Ascending aorta (tissue), 2 donors: Measurements from ENCODE around the gene UBE3B. TPM values are rescaled to one million over a fixed set of nuclear protein-coding genes. Genes with fewer than 3 reads are reported as not detected.

ENCODE experiments used
- DNase-seq, 2 donors: peaks; one replicate each; pipeline ENCODE4 v3.0.0-alpha.2; 2019; ENCODE audit warnings: low spot score in 2 of 2
- H3K27ac ChIP-seq, 2 donors: fragments of 200-600 bp; sonication (generic); one replicate each; pipeline ENCODE4 v1.5.1; 2016 to 2017; ENCODE audit warnings: mild to moderate bottlenecking in 1 of 2
- H3K27me3 ChIP-seq: fragments of 200-600 bp; sonication (generic); one replicate; pipeline ENCODE4 v1.5.1; 2017
- H3K36me3 ChIP-seq, 2 donors: fragments of 200-600 bp; sonication (generic); one replicate each; pipeline ENCODE4 v1.5.1; 2016
- H3K4me1 ChIP-seq, 2 donors: fragments of 200-600 bp; sonication (generic); one replicate each; pipeline ENCODE4 v1.5.1; 2016 to 2017; ENCODE audit warnings: mild to moderate bottlenecking in 1 of 2
- H3K4me3 ChIP-seq, 2 donors: fragments of 200-600 bp; sonication (generic); one replicate each; pipeline ENCODE4 v1.5.1; 2016 to 2017; ENCODE audit warnings: mild to moderate bottlenecking in 1 of 2
- H3K9me3 ChIP-seq, 2 donors: fragments of 200-600 bp; sonication (generic); one replicate each; pipeline ENCODE4 v1.5.1; 2016
- CTCF ChIP-seq, 3 experiments: fragments of 200-600 bp in 2 of 3; fragments of 450-650 bp in 1 of 3; sonication (generic) in 2 of 3; IDR thresholded peaks; one replicate each; pipeline ENCODE4 v1.5.1; 2016 to 2019; ENCODE audit warnings: antibody characterized with exemption in 3 of 3, mild to moderate bottlenecking in 1 of 3, moderate library complexity in 1 of 3
- intact Hi-C: fragments of 100-400 bp; cut with DNase I; formaldehyde crosslinking; loops from one replicate; pipeline ENCODE4 v1.15.1; 2023
- total RNA-seq: library from RNA; depleted of rRNA; stranded (reverse); fragments of >200 nt; gene quantifications from one replicate; pipeline ENCODE4 v1.1.0, GENCODE V29; 2016

The UBE3B gene
- total RNA-seq, 1 donor from 2014 or later = 19.1 TPM

GRCh38 chr12:109575683-109576082, 98.2 kb downstream of the UBE3B start:
- Histone ChIP-seq H3K4me1 (peaks cover 0 to 12% of the 10 kb centered on the region in 2 donors), H3K27ac (no peak overlapping the region), H3K4me3 (no peak overlapping the region), H3K36me3 (peaks cover 31 to 40% of the 10 kb centered on the region in 2 donors), H3K27me3 (no peaks in the 10 kb centered on the region), H3K9me3 (no peaks in the 10 kb centered on the region)
- DNase-seq = no peak
- intact Hi-C loops = loop anchor here (10.0 kb wide), 4 partner anchors 101 to 1959 kb away; partner anchors contain the start of genes FICD, KCTD10 and UBE3B
- no peak for TF ChIP-seq CTCF (IDR thresholded peaks at IDR 0.05)

GRCh38 chr12:109577311-109577710, 99.9 kb downstream of the UBE3B start:
- no peak for TF ChIP-seq CTCF (IDR thresholded peaks at IDR 0.05)
- H3K27me3 ChIP-seq = no peaks in the 10 kb centered on the region
- no peaks in the 10 kb centered on the region for H3K9me3 ChIP-seq
- intact Hi-C loops = loop anchor here (10.0 kb wide), 4 partner anchors 103 to 1957 kb away; partner anchors contain the start of genes FICD, KCTD10 and UBE3B
- no peak overlapping the region for H3K4me3 ChIP-seq
- no peak for DNase-seq
- peaks cover 38 to 53% of the 10 kb centered on the region in 2 donors for H3K36me3 ChIP-seq
- no peak overlapping the region for H3K27ac ChIP-seq
- peaks cover 0 to 12% of the 10 kb centered on the region in 2 donors for H3K4me1 ChIP-seq

GRCh38 chr12:109578330-109578927, 101.0 kb downstream of the UBE3B start:
- no peaks in the 10 kb centered on the region for H3K27me3 ChIP-seq
- no peak for DNase-seq
- no peaks in the 10 kb centered on the region for H3K9me3 ChIP-seq
- peaks cover 0 to 9% of the 10 kb centered on the region in 2 donors for H3K4me1 ChIP-seq
- intact Hi-C loops = loop anchor here (10.0 kb wide), 4 partner anchors 104 to 1956 kb away; partner anchors contain the start of genes FICD, KCTD10 and UBE3B
- no peak for TF ChIP-seq CTCF (IDR thresholded peaks at IDR 0.05)
- H3K27ac ChIP-seq = no peak overlapping the region
- peaks cover 43 to 53% of the 10 kb centered on the region in 2 donors for H3K36me3 ChIP-seq
- H3K4me3 ChIP-seq = no peak overlapping the region

GRCh38 chr12:109579639-109580038, 102.2 kb downstream of the UBE3B start:
- H3K9me3 ChIP-seq = no peaks in the 10 kb centered on the region
- no peak for TF ChIP-seq CTCF (IDR thresholded peaks at IDR 0.05)
- H3K27ac ChIP-seq = no peak overlapping the region
- intact Hi-C loops = loop anchor here (10.0 kb wide), 4 partner anchors 105 to 1955 kb away; partner anchors contain the start of genes FICD, KCTD10 and UBE3B
- no peak overlapping the region for H3K4me3 ChIP-seq
- DNase-seq = no peak
- peaks cover 48 to 63% of the 10 kb centered on the region in 2 donors for H3K36me3 ChIP-seq
- peaks cover 0 to 1% of the 10 kb centered on the region in 2 donors for H3K4me1 ChIP-seq
- H3K27me3 ChIP-seq = no peaks in the 10 kb centered on the region

- Histone ChIP-seq H3K4me3 (no peak overlapping the region), H3K9me3 (no peaks in the 10 kb centered on the region), H3K27me3 (no peaks in the 10 kb centered on the region), H3K36me3 (peaks cover 48 to 63% of the 10 kb centered on the region in 2 donors), H3K4me1 (no peaks in the 10 kb centered on the region), H3K27ac (no peak overlapping the region)
- no peak for TF ChIP-seq CTCF (IDR thresholded peaks at IDR 0.05)
- DNase-seq = no peak
- intact Hi-C loops = no loop called here
Measured at GRCh38 chr12:109580272-109580671, 102.8 kb downstream of the UBE3B start.
